ES-I3 (cell line): ENCODE results near the gene RBP3.
"Not testable (repeated sequence)": the region's sequence is repeated elsewhere in the genome, so short reads cannot be mapped to it uniquely, and the experiment has no call there.

Source experiments
- H3K36me3 ChIP-seq: 2 replicates; pipeline ENCODE4 v1.6.1; 2013; ENCODE audit warnings: mild to moderate bottlenecking, low read length, control low read depth, moderate library complexity; ENCODE audit not compliant: insufficient read depth
- H3K4me1 ChIP-seq: 2 replicates; pipeline ENCODE4 v1.6.1; 2013; ENCODE audit warnings: mild to moderate bottlenecking, control low read depth, low read length; ENCODE audit not compliant: insufficient read depth
- H3K9ac ChIP-seq: 2 replicates; pipeline ENCODE4 v1.6.1; 2013; ENCODE audit warnings: low read depth, mild to moderate bottlenecking, low read length, moderate library complexity
- H3K9me3 ChIP-seq: 2 replicates; pipeline ENCODE4 v1.6.1; 2013; ENCODE audit warnings: mild to moderate bottlenecking, low read length, moderate library complexity; ENCODE audit not compliant: control insufficient read depth, insufficient read depth

RBP3 gene

GRCh38 chr10:47386104-47386503 lies 37.9 kb downstream of the RBP3 start:
- H3K4me1 ChIP-seq, H3K9ac ChIP-seq, H3K36me3 ChIP-seq: not testable (repeated sequence)
- peaks cover 15% of the 10 kb centered on the region for H3K9me3 ChIP-seq

- H3K9ac ChIP-seq = no peak overlapping the region
- H3K9me3 ChIP-seq = peaks cover 15% of the 10 kb centered on the region
- H3K36me3 ChIP-seq = no peaks in the 10 kb centered on the region
- H3K4me1 ChIP-seq = no peaks in the 10 kb centered on the region
Measured at GRCh38 chr10:47388879-47389278, 40.7 kb downstream of the RBP3 start.

GRCh38 chr10:47389619-47390018 lies 41.5 kb downstream of the RBP3 start:
- Histone ChIP-seq H3K4me1 (no peaks in the 10 kb centered on the region), H3K9me3 (peaks cover 15% of the 10 kb centered on the region), H3K9ac (no peak overlapping the region), H3K36me3 (no peaks in the 10 kb centered on the region)

- Histone ChIP-seq H3K9ac (no peak overlapping the region), H3K36me3 (no peaks in the 10 kb centered on the region), H3K4me1 (peaks cover 7% of the 10 kb centered on the region; the same call in 1 of the 2 replicates), H3K9me3 (no peaks in the 10 kb centered on the region)
Measured at GRCh38 chr10:47396311-47396717, 48.2 kb downstream of the RBP3 start.

GRCh38 chr10:47397256-47397655 lies 49.1 kb downstream of the RBP3 start:
- Histone ChIP-seq H3K9ac (no peak overlapping the region), H3K4me1 (peaks cover 14% of the 10 kb centered on the region), H3K36me3 (no peaks in the 10 kb centered on the region), H3K9me3 (no peaks in the 10 kb centered on the region)

- Histone ChIP-seq H3K9ac (no peak overlapping the region), H3K9me3 (no peaks in the 10 kb centered on the region), H3K36me3 (no peaks in the 10 kb centered on the region), H3K4me1 (peaks cover 36% of the 10 kb centered on the region)
Measured at GRCh38 chr10:47400251-47400650, 52.1 kb downstream of the RBP3 start.

GRCh38 chr10:47400786-47401185 lies 52.6 kb downstream of the RBP3 start:
- Histone ChIP-seq H3K9ac (no peak overlapping the region), H3K36me3 (no peaks in the 10 kb centered on the region)

GRCh38 chr10:47401210-47401609 lies 53.0 kb downstream of the RBP3 start:
- H3K4me1 ChIP-seq = peaks cover 37% of the 10 kb centered on the region
- no peak overlapping the region for H3K9ac ChIP-seq
- no peaks in the 10 kb centered on the region for H3K9me3 ChIP-seq
- H3K36me3 ChIP-seq = no peaks in the 10 kb centered on the region

More at GRCh38 chr10:47400786-47401185, 52.6 kb downstream of the RBP3 start:
- no peaks in the 10 kb centered on the region for H3K9me3 ChIP-seq
- peaks cover 36% of the 10 kb centered on the region for H3K4me1 ChIP-seq

- Histone ChIP-seq H3K36me3 (no peaks in the 10 kb centered on the region), H3K9ac (no peak overlapping the region), H3K4me1 (peaks cover 41% of the 10 kb centered on the region), H3K9me3 (no peaks in the 10 kb centered on the region)
Measured at GRCh38 chr10:47401874-47402640, 53.9 kb downstream of the RBP3 start.

- Histone ChIP-seq H3K9ac (no peak overlapping the region), H3K9me3 (no peaks in the 10 kb centered on the region), H3K36me3 (no peaks in the 10 kb centered on the region), H3K4me1 (peaks cover 46% of the 10 kb centered on the region)
Measured at GRCh38 chr10:47402641-47403301, 54.6 kb downstream of the RBP3 start.

GRCh38 chr10:47403446-47404318 lies 55.5 kb downstream of the RBP3 start:
- Histone ChIP-seq H3K36me3 (no peaks in the 10 kb centered on the region), H3K9ac (no peak overlapping the region), H3K9me3 (no peaks in the 10 kb centered on the region), H3K4me1 (peaks cover 46% of the 10 kb centered on the region)

GRCh38 chr10:47404446-47404845 lies 56.3 kb downstream of the RBP3 start:
- Histone ChIP-seq H3K9me3 (no peaks in the 10 kb centered on the region), H3K4me1 (peaks cover 46% of the 10 kb centered on the region), H3K9ac (no peak overlapping the region), H3K36me3 (no peaks in the 10 kb centered on the region)

GRCh38 chr10:47404937-47405336 lies 56.8 kb downstream of the RBP3 start:
- no peak overlapping the region for H3K9ac ChIP-seq
- no peaks in the 10 kb centered on the region for H3K9me3 ChIP-seq
- H3K4me1 ChIP-seq = peaks cover 46% of the 10 kb centered on the region
- H3K36me3 ChIP-seq = no peaks in the 10 kb centered on the region

- H3K4me1 ChIP-seq = peaks cover 46% of the 10 kb centered on the region
- H3K9ac ChIP-seq = no peak overlapping the region
- no peaks in the 10 kb centered on the region for H3K9me3 ChIP-seq
- H3K36me3 ChIP-seq = no peaks in the 10 kb centered on the region
Measured at GRCh38 chr10:47405857-47406547, 57.8 kb downstream of the RBP3 start.
